Cardiac septum (tissue), 1 donor: ENCODE results near the gene ALDH1A2. TPM values are rescaled to one million over a fixed set of nuclear protein-coding genes. Genes with fewer than 3 reads are reported as not detected.
"Not testable (repeated sequence)": the region's sequence is repeated elsewhere in the genome, so short reads cannot be mapped to it uniquely, and the experiment has no call there.

Source experiments
- DNase-seq: peaks from one replicate; pipeline ENCODE4 v3.0.0-alpha.2; 2020; ENCODE audit warnings: low spot score
- intact Hi-C: fragments of 100-400 bp; cut with DNase I; formaldehyde crosslinking; loops from one replicate; pipeline ENCODE4 v1.14.0; 2022
- total RNA-seq: library from RNA; stranded (reverse); fragmentation: NEBNext Ultra II Directional; extraction: Animal tissue kit (Norgen Biotek cat#: 25700); gene quantifications from one replicate; pipeline ENCODE4 v1.2.1, GENCODE V29; 2021
- donor health status: DM: no; HTN: no; CAD: no.

The ALDH1A2 gene
- total RNA-seq, 1 donor from 2014 or later, result 22.9 TPM

DNA sequence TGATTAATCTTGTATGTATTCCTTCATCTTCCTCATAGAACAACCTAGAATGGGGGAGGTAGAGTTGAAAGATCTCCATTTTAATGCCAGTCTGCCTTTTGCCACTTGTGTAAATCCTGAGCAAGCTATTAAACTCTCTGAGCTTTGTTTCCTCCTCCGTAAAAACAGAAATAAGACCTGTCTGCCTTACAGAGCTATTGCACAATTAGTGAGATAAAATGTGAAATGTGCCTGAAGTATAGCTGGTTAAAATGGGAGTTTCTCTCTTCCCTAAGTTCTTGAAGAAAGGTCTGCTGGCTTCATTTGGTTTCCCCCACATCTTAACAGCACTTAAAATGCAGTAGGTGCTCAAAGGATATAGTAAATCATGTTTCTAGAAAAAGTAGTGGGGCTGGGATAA is 19.0 kb downstream of the ALDH1A2 start:
- no peak for DNase-seq
- intact Hi-C loops, result no loop called here

DNA sequence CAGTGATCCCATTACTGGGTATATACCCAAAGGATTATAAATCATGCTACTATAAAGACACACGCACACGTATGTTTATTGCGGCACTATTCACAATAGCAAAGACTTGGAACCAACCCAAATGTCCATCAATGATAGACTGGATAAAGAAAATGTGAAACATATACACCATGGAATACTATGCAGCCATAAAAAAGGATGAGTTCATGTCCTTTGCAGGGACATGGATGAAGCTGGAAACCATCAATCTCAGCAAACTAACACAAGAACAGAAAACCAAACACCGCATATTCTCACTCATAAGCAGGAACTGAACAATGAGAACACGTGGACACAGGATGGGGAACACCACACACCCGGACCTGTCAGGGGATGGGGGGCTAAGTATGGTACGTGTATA is 20.1 kb downstream of the ALDH1A2 start:
- intact Hi-C loops, DNase-seq: not testable (repeated sequence)

DNA sequence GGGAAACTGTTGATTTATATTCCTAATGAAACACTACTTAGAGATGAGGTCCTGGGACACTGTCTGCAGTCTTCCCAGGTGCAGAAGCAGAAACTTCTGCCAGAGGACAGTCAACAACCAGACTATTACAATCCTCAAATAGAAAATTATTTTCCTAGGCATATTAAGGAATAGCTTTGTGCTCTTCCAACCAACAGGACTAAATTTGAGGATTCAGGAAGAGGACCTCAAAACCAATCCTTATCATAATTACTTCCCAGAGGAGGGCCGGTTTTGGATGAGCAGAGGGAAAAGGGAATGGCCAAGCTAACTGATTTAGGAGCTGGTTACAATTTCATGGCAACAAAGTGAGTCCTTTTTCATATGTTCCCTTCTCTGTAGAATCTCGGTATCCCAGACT is 21.0 kb downstream of the ALDH1A2 start:
- intact Hi-C loops, result no loop called here
- no peak for DNase-seq

DNA sequence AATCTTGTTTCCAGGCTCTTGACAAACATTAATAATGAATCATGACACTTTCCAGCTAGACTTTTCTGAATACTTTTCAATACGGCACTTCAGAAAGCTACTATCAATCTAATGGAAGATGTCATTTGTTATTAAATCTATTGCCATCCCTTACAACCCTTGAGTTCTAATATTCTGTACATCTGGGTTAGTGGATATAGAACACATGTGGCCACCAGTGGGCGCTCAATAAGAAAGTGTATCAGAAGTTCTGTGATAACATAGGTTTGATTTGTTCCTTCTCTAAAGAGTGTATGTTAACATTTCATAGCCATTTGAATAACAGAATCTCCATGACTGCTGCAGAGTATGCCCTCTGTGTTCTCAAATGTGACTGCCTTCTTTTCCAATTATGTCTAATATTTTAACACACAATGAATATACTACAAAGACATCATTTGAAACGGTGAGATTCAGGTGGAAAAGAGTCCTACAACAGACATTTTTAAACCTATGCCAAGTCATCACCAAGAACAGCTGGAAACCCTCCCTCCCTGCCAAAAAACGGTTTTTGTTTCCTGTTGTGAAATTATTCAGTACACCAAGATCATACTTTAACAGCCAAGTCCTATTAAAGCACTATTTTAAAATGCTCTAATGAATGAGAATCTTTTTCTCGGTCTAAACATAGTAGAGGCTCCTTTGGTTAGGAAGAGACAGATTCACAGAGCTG is 22.2 kb downstream of the ALDH1A2 start:
- intact Hi-C loops, result no loop called here
- no peak for DNase-seq

DNA sequence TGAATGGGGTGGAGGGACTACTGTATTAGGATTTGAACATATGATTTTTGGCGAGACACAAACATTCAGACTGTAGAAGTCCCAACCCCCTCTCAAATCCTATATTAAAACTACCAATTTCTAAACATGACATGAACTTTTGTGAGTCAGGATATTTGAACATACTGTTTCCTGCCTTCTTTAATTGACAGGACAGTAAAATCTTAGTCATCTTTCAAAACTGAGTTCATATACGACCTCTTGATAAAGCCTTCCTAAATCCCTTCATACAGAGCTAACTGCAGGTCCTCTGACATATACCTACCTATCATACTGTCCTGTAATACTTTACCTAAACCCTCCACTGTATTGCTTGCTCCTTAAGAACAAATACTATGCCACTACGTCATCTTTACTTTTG is 23.5 kb downstream of the ALDH1A2 start:
- DNase-seq, result no peak
- intact Hi-C loops, result no loop called here

DNA sequence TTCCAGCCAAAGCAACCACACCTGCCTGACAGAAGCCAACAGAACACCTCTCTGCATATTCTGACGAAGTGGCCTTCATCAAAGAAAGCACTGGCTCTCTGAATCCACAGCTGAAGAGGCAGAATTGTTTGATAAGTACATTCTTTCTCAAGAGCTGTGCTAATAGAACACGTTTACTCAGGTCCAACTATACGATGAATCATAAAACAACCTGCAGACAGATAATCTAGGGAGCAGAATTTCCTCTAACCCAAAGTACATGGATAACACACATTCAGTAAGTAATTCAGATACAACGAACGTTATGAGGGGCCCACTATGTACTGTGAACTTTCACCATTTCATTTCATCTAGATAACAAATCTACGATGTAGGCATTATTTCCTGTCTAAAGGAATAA is 25.4 kb downstream of the ALDH1A2 start:
- no peak for DNase-seq
- intact Hi-C loops, result no loop called here

DNA sequence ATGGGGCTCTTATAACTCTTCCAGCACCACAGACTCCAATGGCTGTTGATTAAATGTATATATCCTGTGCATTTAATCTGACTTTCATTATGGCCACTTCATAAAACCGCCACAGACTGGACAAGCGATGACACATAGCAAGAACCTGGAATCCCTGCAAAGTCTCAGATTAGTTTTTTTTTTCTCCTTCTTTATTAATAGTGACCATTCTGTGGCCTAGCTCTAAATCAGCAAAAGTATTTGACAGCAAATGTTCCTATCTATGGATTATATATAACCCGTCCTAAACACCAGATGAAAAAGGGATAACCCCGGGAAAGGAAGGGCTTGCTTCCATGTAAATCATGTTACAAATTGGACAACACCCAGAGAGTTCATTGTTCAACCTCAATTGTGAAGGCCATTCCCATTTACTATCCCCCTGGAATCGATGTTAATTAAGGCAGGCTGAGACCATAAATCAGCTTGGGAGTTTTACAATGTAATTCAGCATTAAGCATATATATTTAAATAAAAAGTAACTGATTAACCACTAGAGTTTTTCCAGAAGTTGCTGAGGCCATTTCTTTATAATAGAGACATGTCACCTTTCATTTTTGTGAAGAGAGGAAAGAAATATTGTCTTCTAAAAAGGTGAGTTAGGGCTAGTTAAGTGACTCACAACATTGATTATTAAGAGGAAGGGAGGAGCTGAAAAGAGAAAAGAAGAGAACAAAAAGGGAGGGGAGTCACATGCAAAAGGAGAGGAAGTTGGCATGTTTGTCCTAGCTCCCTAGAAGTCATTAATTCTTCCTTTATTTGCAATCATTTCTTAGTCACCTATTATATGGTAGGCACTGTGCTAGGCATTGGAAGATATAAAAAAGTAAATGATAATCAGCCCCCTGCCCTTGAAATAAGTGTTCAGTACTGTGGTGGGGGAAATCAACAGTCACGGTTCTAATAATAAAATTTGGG is 26.2 kb downstream of the ALDH1A2 start:
- no peak for DNase-seq
- intact Hi-C loops, result no loop called here

DNA sequence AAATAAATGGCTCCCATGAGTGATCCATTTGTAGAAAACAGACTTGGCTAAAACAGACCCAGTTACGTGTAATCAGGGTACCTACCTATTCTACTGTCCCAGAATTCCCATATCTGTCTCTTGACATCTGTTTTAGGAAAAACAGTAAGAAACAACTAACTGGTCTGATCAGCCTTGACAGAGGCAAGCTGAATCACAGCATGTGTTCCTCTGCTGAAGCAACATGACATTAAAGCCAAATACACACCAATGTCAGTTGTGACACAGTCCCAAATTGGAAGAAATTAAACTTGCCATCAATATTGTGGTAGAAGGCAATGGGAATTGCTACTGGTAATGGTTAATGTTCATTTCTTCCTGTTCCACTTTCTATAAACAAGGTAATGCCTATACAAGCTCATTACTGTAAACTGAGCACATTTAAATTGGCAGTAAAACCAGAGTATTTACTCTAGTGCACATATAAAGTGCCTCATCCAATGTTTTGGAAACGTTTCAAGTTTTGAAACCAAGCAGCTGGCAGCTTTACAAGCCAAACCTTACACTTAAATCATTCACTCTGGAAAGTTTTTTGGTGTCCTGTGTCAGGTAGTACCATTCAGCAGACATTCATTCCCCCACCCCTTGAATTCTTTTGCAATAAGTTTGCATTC is 27.0 kb downstream of the ALDH1A2 start:
- DNase-seq, result no peak
- intact Hi-C loops, result no loop called here

DNA sequence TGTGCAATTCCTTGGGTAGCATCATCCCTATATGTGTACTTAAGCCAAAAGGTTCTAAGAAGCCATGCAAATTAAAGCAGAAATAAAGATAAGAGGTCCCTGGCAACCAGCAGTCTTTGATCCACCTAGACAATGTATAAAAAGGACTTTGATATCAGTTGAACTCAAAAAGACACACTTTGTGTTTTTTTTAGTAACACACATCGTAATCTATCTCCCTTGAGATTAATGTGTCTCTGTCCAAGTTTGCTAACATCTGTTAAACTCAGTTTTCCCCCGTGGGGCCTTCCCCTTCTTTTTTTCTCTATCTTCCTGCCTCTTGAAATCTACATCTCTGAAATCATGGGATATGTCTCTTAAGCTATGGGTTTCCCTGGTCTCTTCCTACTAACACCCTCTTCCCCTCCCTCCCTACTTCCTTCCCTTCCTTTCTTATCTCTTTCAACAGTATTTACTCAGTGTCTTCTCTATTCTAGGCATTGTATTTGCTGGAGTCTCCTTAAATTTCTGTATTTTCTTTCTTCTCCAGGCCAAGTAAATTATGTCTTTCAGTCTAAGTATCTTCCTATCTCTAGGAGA is 27.7 kb downstream of the ALDH1A2 start:
- intact Hi-C loops, result no loop called here
- DNase-seq, result no peak

DNA sequence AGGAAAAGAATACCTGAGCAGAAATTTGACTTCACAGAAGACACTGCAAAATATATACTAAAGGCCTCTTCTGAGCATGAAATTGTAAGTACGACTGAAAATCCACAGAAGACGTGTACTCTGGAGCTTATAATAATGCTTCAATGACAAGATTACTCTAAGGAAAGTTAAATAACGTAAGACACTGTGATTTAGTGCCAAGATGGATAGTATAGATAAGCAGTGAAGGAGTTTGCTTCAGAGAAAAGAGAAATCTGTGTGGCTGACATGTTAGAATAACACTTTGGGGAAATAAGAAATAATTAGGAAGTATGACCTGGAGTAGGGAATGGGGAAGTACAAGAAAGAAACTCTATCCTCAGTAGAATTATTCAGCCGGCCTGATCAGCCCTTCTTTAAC is 28.9 kb downstream of the ALDH1A2 start:
- no peak for DNase-seq
- intact Hi-C loops, result no loop called here

DNA sequence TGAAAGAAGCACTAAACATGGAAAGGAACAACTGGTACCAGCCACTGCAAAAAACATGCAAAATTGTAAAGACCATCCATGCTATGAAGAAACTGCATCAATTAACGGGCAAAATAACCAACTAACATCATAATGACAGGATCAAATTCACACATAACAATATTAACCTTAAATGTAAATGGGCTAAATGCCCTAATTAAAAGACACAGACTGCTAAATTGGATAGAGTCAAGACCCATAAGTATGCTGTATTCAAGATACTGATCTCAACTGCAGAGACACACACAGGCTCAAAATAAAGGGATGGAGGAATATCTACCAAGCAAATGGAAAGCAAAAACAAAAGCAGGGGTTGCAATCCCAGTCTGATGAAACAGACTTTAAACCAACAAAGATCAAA is 37.1 kb downstream of the ALDH1A2 start:
- intact Hi-C loops, result not testable (repeated sequence)

DNA sequence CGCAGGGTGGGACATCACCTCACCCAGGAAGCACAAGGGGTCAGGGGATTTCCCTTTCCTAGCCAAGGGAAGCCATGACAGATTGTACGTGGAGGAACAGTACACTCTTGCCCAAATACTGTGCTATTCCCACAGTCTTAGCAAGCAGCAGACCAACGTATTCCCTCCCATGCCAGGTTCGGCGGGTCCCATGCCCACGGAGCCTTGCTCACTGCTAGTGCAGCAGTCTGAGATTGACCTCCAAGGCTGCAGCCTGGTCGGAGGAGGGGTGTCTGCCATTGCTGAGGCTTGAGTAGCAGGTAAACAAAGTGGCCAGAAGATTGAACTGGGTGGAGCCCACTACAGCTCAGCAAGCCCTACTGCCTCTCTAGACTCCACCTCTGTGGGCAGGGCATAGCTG is 39.0 kb downstream of the ALDH1A2 start:
- DNase-seq, result no peak
- intact Hi-C loops, result no loop called here

More for the DNA sequence above, 37.1 kb downstream of the ALDH1A2 start:
- DNase-seq, result not testable (repeated sequence)

DNA sequence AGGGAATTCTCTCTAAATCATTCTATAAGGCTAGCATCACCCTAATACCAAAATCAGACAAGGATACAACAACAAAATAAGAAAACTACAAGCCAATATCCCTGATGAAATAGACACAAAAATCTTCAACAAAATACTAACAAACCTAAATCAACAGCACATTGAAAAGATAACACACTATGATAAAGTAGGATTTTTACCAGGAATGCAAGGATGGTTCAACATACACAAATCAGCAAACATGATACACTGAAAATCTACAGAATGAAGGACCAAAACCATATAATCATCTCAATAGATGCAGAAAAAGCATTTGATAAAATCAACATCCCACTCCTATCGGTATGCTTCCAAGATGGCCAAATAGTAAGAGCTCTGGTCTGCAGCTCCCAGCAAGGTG is 39.5 kb downstream of the ALDH1A2 start:
- intact Hi-C loops, result no loop called here
- DNase-seq, result no peak

DNA sequence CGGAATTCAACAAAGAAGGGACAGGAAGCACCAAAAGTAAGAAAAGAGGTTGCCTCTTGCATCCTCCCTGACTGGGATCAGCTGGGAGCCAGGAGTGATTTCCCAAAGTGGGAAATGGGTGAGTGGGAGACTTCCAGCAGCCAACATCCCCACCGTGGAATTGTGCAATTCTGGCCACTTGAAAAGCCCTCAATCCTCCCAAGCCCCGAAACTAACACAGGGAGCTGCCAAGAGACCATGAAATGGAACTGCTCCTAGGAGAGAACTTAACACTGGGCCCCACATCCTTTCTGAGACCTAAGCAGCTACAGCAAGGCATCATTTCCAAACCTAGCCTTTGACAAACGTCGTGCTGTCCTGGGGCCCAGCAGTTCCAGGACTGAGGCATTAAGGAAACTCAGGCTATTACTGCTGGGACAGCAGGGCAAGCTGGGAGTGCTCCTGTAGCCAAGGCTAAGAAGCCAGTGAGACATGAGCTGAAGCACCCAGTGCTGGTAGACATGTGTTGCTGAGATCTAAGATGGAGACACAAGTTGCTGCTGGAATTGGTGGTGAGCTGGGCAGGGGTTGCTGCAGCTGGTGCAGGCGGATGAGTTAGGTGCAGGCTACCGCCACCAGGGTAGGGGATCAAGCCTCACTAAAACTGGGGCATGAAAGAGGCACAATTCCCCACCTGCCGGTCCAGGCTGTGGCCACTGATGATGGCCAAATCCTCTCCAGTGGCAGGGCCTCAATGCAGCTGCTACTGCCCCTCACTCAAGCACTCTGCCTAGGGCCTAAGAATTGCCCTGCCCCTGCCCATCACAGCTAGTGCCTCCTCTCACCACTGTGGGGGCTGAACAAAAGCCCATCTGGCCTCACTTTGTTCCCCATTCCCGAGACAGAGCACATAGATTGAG is 43.9 kb downstream of the ALDH1A2 start:
- intact Hi-C loops, result no loop called here

DNA sequence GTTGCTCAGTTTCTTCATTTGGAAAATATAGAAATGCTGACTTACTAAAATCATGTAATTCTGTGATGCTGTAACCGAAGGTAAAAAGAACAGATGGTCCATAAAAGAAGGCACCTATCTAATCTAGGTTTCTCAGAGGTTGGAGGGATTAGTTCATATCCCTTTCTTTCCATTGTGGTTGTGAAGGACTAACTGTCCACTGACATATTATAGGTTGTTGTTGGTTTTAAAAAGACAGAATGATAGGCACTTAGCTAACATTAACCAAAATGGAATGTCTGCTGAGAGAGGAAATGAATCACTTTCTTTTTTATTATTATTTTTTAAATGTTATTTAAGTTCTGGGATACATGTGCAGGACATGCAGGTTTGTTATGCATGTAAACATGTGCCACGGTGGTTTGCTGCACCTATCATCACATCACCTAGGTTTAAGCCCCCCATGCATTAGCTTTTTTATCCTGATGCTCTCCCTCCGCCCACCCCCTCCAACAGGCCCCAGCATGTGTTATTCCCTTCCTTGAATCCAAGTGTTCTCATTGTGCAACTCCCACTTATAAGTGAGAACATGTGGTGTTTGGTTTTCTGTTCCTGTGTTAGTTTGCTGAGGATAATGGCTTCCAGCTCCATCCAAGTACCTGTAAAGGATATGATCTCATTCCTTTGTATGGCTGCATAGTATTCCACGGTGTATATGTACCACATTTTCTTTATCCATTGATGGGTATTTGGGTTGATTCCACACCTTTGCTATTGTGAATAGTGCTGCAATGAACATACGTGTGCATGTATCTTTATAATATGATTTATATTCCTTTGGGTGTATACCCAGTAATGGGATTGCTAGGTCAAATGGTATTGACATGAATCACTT is 45.8 kb downstream of the ALDH1A2 start:
- DNase-seq, result no peak
- intact Hi-C loops, result no loop called here

More for the DNA sequence above, 43.9 kb downstream of the ALDH1A2 start:
- DNase-seq, result no peak

DNA sequence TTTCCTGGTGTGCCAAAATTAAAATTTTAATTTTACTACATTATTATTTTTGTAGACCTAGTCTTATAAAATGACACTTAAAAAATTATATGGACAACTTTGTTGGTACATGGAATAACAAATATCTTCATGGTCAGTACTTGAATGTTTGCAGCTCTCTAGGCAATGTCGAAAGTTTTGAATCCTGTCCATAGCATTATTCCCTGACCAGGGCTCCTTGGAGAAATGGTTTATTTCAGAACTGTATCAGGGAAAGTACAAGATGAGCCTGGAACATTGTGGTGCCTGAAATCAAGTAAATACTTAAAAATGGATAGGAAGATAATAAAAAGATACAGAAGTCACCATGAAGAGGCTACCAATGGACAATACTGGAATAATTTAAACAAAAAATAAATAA is 47.6 kb downstream of the ALDH1A2 start:
- intact Hi-C loops, result no loop called here
- DNase-seq, result no peak

DNA sequence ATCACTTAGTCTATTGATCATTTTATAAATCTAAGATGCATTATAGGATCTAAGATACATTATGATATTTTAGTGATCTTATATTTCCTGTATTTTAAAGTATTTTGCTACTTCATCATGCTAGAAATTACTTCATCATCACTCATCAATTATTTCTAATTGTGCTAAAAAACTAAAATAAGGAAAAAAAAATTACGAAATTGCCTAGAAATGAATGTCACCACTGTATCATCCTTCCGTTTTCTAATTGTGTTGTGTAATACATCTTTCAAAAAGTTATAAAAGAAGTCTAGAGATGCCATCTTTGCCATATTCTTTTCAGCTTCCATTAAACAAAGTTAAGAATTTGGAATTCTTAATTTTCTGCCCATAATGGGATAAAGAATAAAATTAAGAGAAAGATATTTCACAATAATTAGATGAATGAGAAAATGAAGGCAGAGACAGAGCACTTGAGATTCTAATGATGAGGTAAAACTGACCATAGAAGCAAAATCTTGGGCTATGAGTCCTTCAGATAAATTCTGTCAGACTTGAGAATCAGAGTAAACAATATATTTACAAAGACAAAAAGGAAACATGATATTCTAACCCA is 48.8 kb downstream of the ALDH1A2 start:
- intact Hi-C loops, result no loop called here
- no peak for DNase-seq

DNA sequence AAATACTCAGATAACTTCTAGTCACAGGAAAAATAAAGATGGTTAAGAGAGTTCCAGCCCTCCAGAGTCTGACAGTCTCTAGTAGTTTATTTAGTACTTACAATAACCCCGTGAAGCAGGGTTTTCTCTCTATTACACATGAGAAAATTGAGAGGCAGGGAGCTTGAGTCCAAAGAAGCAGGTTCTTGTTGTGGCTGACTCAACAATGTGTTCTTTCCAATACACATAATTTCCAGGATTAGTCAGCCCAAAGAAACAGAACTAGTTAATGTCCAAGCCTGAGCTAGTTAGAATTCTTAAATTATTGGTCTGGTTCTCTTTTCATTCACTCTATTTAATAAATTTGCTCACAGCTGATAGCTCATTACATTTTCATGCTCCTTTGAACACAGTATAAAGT is 49.9 kb downstream of the ALDH1A2 start:
- intact Hi-C loops, result no loop called here

More for the DNA sequence above, 49.9 kb downstream of the ALDH1A2 start:
- no peak for DNase-seq
